Measurements from ENCODE around the gene ZNF697. TPM values are rescaled to one million over a fixed set of nuclear protein-coding genes. Genes with fewer than 3 reads are reported as not detected.

Gene ZNF697
- total RNA-seq, 1 experiment from 2014 or later, result 4.1 TPM

DNA sequence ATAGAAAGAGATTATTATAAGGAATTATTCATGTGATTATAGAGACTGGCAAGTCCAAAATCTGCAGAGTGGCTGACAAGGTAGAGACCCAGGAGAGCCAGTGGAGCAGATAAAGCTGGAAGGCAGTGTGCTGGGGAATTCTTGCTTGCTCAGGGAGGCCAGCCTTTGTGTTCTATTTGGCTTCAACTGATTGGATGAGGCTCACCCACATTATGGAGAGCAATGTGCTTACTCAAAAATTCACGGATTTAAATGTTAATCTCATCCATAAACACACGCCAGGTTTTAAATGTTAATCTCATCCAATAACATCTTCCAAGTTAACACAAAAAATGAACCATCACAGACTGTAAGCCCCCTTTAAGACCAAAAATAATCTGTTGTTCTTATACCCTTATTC lies 33.5 kb upstream of the ZNF697 start:
- no peak overlapping the region for H3K4me2 ChIP-seq
- no peaks in the 10 kb centered on the region for H3K36me3 ChIP-seq (ENCODE audit: low read depth)
- peaks cover 13% of the 10 kb centered on the region for H3K4me1 ChIP-seq (replicated peaks; ENCODE audit: insufficient read depth)
- H3F3A ChIP-seq (ENCODE audit: insufficient read depth, low read depth), result peaks cover 11% of the 10 kb centered on the region
- H4K20me1 ChIP-seq (ENCODE audit: insufficient read depth), result no peaks in the 10 kb centered on the region
- no peak for DNase-seq
- CTCF ChIA-PET, result no interaction called here
- POLR2A ChIA-PET (ENCODE audit: unreplicated experiment), result no interaction called here
- TF ChIP-seq EZH2 (IDR thresholded peaks at IDR 0.05; ENCODE audit: low read depth), result no peak
- TF ChIP-seq, protein P1, sequence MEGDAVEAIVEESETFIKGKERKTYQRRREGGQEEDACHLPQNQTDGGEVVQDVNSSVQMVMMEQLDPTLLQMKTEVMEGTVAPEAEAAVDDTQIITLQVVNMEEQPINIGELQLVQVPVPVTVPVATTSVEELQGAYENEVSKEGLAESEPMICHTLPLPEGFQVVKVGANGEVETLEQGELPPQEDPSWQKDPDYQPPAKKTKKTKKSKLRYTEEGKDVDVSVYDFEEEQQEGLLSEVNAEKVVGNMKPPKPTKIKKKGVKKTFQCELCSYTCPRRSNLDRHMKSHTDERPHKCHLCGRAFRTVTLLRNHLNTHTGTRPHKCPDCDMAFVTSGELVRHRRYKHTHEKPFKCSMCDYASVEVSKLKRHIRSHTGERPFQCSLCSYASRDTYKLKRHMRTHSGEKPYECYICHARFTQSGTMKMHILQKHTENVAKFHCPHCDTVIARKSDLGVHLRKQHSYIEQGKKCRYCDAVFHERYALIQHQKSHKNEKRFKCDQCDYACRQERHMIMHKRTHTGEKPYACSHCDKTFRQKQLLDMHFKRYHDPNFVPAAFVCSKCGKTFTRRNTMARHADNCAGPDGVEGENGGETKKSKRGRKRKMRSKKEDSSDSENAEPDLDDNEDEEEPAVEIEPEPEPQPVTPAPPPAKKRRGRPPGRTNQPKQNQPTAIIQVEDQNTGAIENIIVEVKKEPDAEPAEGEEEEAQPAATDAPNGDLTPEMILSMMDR (conservative IDR thresholded peaks at IDR 0.05), result no peak
- no peaks in the 10 kb centered on the region for H3K79me2 ChIP-seq (ENCODE audit: low read depth)
- no peak overlapping the region for H3K27ac ChIP-seq
- H3K9me3 ChIP-seq (ENCODE audit: insufficient read depth, low read depth), result no peaks in the 10 kb centered on the region
- no TSS peak for BruUV-seq (replicated peaks)
- no peak overlapping the region for H2AFZ ChIP-seq
- no peaks in the 10 kb centered on the region for H3K27me3 ChIP-seq (ENCODE audit: insufficient read depth, low read depth)
- H3K9me2 ChIP-seq (ENCODE audit: insufficient read depth), result no peaks in the 10 kb centered on the region
- no peak overlapping the region for H3K4me3 ChIP-seq
- intact Hi-C loops (cut with micrococcal nuclease; ENCODE audit: unreplicated experiment), result no loop called here

DNA sequence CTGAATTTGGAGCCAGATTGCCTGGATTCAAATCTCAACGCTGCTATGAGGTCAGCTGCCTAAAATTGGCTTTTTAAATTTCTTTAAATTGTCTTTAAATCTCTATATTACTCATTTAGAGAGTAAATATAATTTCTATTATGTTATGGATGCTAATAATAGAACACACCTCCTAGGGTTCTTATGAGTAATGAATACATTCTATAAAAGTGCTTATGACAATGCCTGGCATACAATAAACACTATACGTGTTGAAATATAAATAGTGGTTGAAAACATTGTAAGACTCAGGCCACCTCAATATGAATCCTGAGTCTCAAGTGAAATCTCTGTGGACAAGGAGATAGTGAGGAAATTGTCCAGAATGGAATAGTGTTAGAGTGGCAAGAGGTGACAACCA lies 32.7 kb upstream of the ZNF697 start:
- ChIA-PET CTCF (no interaction called here), POLR2A (ENCODE audit: unreplicated experiment) (no interaction called here)
- Histone ChIP-seq H3K9me2 (ENCODE audit: insufficient read depth) (no peaks in the 10 kb centered on the region), H3K79me2 (ENCODE audit: low read depth) (no peaks in the 10 kb centered on the region), H3F3A (ENCODE audit: insufficient read depth, low read depth) (peaks cover 2% of the 10 kb centered on the region; the same call in 1 of the 2 replicates), H3K36me3 (ENCODE audit: low read depth) (no peaks in the 10 kb centered on the region), H2AFZ (no peak overlapping the region), H3K4me2 (no peak overlapping the region), H4K20me1 (ENCODE audit: insufficient read depth) (no peaks in the 10 kb centered on the region), H3K4me1 (replicated peaks; ENCODE audit: insufficient read depth) (peaks cover 8% of the 10 kb centered on the region), H3K27ac (no peak overlapping the region), H3K27me3 (ENCODE audit: insufficient read depth, low read depth) (no peaks in the 10 kb centered on the region), H3K9me3 (ENCODE audit: insufficient read depth, low read depth) (no peaks in the 10 kb centered on the region), H3K4me3 (no peak overlapping the region)
- TF ChIP-seq EZH2 (IDR thresholded peaks at IDR 0.05; ENCODE audit: low read depth), result no peak
- TF ChIP-seq, protein P1 (conservative IDR thresholded peaks at IDR 0.05), result no peak
- no TSS peak for BruUV-seq (replicated peaks)
- peak in 1 of 2 experiments; percentile 1 for DNase-seq
- intact Hi-C loops (cut with micrococcal nuclease; ENCODE audit: unreplicated experiment), result no loop called here

DNA sequence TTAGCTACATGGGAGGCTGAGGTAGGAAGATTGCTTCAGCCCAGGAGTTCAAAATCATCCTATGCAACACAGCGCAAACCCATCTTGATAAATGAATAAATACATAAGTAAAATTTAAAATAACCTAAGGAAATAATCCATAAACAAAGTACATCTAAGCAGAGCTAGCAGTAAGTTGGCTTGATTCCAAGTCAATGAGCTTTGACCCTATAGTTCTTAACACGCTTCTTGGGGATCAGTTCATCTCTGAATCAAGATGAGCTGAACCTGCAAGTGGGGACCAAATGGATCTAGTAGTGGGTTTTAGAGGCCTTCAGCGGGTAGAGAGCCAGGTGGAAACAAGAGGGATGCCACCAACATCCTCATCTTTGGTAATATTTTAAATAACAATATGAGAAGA lies 32.1 kb upstream of the ZNF697 start:
- Histone ChIP-seq H3K4me1 (replicated peaks; ENCODE audit: insufficient read depth) (peaks cover 8% of the 10 kb centered on the region), H3K9me2 (ENCODE audit: insufficient read depth) (no peaks in the 10 kb centered on the region), H3K36me3 (ENCODE audit: low read depth) (no peaks in the 10 kb centered on the region), H3K27ac (no peak overlapping the region), H3K4me2 (no peak overlapping the region), H3F3A (ENCODE audit: insufficient read depth, low read depth) (peaks cover 2% of the 10 kb centered on the region), H3K9me3 (ENCODE audit: insufficient read depth, low read depth) (no peaks in the 10 kb centered on the region), H2AFZ (no peak overlapping the region), H4K20me1 (ENCODE audit: insufficient read depth) (no peaks in the 10 kb centered on the region), H3K79me2 (ENCODE audit: low read depth) (no peaks in the 10 kb centered on the region), H3K27me3 (ENCODE audit: insufficient read depth, low read depth) (no peaks in the 10 kb centered on the region), H3K4me3 (no peak overlapping the region)
- TF ChIP-seq, protein P1 (conservative IDR thresholded peaks at IDR 0.05), result no peak
- no peak for TF ChIP-seq EZH2 (IDR thresholded peaks at IDR 0.05; ENCODE audit: low read depth)
- ChIA-PET POLR2A (ENCODE audit: unreplicated experiment) (no interaction called here), CTCF (no interaction called here)
- peak in 1 of 2 experiments; percentile 23 for DNase-seq
- intact Hi-C loops (cut with micrococcal nuclease; ENCODE audit: unreplicated experiment), result no loop called here
- BruUV-seq (replicated peaks), result no TSS peak
